Measurements from ENCODE around the gene CAMSAP1. TPM values are rescaled to one million over a fixed set of nuclear protein-coding genes. Genes with fewer than 3 reads are reported as not detected.

CAMSAP1 gene
- total and polyA plus RNA-seq, 2 donors (not counting 1 experiment from before 2014, with no cell fraction given), result 5.0 to 18.8 TPM

DNA sequence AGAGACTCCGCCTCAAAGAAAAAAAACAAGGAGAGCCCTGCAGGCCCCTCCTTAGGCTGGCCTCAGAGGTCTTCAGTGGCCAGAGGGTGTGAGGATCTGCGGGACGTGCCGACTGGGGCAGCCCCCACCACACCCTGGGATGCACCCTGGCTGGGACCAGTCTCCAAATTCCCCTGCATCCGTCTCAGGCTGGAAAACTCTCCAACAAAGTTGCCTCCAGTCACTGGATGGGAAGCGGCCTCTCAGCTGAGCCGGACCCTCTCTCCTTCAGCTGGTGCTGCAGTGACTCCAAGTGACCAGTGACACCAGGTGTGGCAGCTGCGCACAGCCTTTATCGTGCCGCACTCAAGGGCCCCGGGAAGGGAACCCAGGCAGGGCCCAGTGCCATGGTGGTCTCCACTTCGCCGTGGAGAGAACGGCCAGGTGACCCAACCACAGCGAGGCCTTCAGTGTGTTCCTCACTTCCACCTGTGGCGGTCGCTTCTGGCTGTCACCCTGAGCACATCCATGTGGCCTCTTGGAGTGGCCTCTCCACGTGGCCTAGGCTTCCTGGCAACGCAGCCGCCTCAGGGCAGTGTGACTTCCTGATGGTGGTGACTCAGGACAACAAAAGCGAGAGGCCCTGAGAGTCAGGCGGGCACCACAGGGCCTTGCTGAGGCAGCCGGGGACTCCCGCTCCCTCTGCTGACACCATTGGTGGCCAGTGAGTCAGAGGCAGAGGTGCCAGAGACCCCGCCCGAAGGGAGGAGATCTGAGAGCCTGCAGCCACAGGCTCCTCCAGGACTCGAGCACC is 19.3 kb upstream of the CAMSAP1 start:
- peak; percentile 62 to 88 for DNase-seq (ENCODE audit: low read depth in 2 of 2)
- no peaks in the 10 kb centered on the region for H4K20me1 ChIP-seq (ENCODE audit: control insufficient read depth, extremely low read depth, insufficient read depth, low read length)
- no peak overlapping the region for H3K4me3 ChIP-seq (replicated peaks in 1 of 4; ENCODE audit: control extremely low read depth in 1 of 4, insufficient read depth in 1 of 4, low read depth in 3 of 4, low read length in 4 of 4)
- peaks cover 3% of the 10 kb centered on the region for H3K36me3 ChIP-seq (ENCODE audit: control insufficient read depth, insufficient read depth, low read length)
- no peaks in the 10 kb centered on the region for H3K79me2 ChIP-seq (ENCODE audit: control insufficient read depth, insufficient read depth, low read length)
- TF ChIP-seq, protein P1, sequence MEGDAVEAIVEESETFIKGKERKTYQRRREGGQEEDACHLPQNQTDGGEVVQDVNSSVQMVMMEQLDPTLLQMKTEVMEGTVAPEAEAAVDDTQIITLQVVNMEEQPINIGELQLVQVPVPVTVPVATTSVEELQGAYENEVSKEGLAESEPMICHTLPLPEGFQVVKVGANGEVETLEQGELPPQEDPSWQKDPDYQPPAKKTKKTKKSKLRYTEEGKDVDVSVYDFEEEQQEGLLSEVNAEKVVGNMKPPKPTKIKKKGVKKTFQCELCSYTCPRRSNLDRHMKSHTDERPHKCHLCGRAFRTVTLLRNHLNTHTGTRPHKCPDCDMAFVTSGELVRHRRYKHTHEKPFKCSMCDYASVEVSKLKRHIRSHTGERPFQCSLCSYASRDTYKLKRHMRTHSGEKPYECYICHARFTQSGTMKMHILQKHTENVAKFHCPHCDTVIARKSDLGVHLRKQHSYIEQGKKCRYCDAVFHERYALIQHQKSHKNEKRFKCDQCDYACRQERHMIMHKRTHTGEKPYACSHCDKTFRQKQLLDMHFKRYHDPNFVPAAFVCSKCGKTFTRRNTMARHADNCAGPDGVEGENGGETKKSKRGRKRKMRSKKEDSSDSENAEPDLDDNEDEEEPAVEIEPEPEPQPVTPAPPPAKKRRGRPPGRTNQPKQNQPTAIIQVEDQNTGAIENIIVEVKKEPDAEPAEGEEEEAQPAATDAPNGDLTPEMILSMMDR (conservative IDR thresholded peaks at IDR 0.05 in 1 of 2, IDR thresholded peaks at IDR 0.05 in 1 of 2; ENCODE audit: low read depth in 1 of 2, low read length in 2 of 2), result no peak
- no peak for TF ChIP-seq EZH2 (IDR thresholded peaks at IDR 0.05; ENCODE audit: low read length, missing control alignments)
- no peak overlapping the region for H3K27ac ChIP-seq (ENCODE audit: insufficient read depth, low read length)
- no peak overlapping the region for H2AFZ ChIP-seq (ENCODE audit: low read length)
- no peaks in the 10 kb centered on the region for H3K27me3 ChIP-seq (ENCODE audit: control insufficient read depth, insufficient read depth, low read length)
- H3K4me2 ChIP-seq (ENCODE audit: extremely low read depth, insufficient read depth, low read length), result no peak overlapping the region
- H3K9ac ChIP-seq (ENCODE audit: insufficient read depth, low read length), result no peak overlapping the region
- no peaks in the 10 kb centered on the region for H3K9me3 ChIP-seq (ENCODE audit: control insufficient read depth, insufficient read depth, low read depth, low read length)
- no peaks in the 10 kb centered on the region for H3K4me1 ChIP-seq (ENCODE audit: control insufficient read depth, extremely low read depth, insufficient read depth, low read length)

DNA sequence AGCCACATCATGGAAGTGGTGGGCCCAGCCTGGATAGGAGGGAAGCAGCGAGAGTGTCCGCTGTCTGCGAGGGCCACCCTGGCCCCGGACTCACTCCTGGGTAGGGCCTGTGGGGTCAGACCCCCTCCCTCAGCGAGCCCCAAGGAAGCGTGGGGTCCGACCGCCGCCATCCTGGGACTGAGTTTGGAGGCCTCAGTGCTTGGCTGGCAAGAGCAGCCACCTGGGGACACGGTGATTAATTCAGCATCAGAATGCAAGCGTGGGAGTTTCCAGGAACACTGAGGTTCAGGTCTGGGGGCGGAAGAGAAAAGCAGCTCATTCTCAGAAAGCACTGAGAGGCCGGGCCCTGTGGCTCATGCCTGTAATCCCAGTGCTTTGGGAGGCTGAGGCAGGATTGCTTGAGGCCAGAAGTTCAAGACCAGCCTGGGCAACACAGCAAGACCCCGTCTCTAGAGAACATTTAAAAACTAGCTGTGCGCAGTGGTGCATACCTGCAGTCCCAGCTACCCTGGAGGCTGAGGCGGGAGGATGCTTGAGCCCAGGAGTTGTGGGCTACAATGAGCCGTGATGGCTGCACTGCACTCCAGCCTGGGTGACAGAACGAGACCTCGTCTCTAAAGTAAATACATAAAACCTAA is 18.3 kb upstream of the CAMSAP1 start:
- Histone ChIP-seq H4K20me1 (ENCODE audit: control insufficient read depth, extremely low read depth, insufficient read depth, low read length) (no peaks in the 10 kb centered on the region), H3K4me3 (replicated peaks in 1 of 4; ENCODE audit: control extremely low read depth in 1 of 4, insufficient read depth in 1 of 4, low read depth in 3 of 4, low read length in 4 of 4) (no peak overlapping the region), H3K9me3 (ENCODE audit: control insufficient read depth, insufficient read depth, low read depth, low read length) (no peaks in the 10 kb centered on the region), H2AFZ (ENCODE audit: low read length) (no peak overlapping the region), H3K27ac (ENCODE audit: insufficient read depth, low read length) (no peak overlapping the region), H3K9ac (ENCODE audit: insufficient read depth, low read length) (no peak overlapping the region), H3K79me2 (ENCODE audit: control insufficient read depth, insufficient read depth, low read length) (no peaks in the 10 kb centered on the region), H3K4me1 (ENCODE audit: control insufficient read depth, extremely low read depth, insufficient read depth, low read length) (no peaks in the 10 kb centered on the region), H3K36me3 (ENCODE audit: control insufficient read depth, insufficient read depth, low read length) (no peaks in the 10 kb centered on the region), H3K4me2 (ENCODE audit: extremely low read depth, insufficient read depth, low read length) (no peak overlapping the region), H3K27me3 (ENCODE audit: control insufficient read depth, insufficient read depth, low read length) (no peaks in the 10 kb centered on the region)
- DNase-seq (ENCODE audit: low read depth in 2 of 2), result peak in 1 of 2 donors; percentile 74
- TF ChIP-seq, protein P1 (conservative IDR thresholded peaks at IDR 0.05 in 1 of 2, IDR thresholded peaks at IDR 0.05 in 1 of 2; ENCODE audit: low read depth in 1 of 2, low read length in 2 of 2), result no peak
- TF ChIP-seq EZH2 (IDR thresholded peaks at IDR 0.05; ENCODE audit: low read length, missing control alignments), result no peak

DNA sequence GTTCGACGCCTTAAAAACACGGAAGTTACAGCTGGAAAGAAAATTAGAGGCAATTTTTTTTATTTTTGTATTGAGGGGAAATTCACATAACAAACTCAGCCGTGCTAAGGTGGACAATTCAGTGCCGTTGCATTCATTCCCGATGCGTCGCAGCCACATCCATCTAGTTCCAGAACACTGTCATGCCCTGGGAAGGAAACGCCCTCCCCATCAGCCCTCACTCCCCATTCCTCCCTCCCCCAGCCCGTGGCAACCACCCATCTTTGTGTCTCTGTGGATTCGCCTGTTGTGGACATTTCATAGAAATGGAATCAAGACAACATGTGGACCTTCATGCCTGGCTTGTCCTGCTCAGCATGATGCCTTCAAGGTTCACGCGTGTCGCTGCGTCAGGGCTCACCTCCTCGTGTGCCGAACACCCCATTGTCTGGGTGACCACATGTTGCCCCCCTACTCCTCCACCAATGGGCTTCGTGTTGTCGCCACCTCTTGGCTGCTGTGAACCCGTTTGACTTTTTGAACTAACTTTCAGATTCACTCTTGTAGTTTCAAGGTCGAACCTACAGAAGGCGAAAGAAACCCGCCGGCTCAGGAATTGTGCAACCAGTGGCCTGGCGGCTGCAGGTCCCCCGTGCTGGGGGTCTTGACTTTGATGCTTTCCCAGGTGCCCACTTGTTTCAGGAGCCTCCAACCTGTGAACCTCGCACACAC is 17.4 kb upstream of the CAMSAP1 start:
- no peak for DNase-seq (ENCODE audit: low read depth in 2 of 2)

More for the DNA sequence above, 17.4 kb upstream of the CAMSAP1 start:
- Histone ChIP-seq H3K4me3 (replicated peaks in 1 of 4; ENCODE audit: control extremely low read depth in 1 of 4, insufficient read depth in 1 of 4, low read depth in 3 of 4, low read length in 4 of 4) (no peak overlapping the region), H3K27ac (ENCODE audit: insufficient read depth, low read length) (no peak overlapping the region), H4K20me1 (ENCODE audit: control insufficient read depth, extremely low read depth, insufficient read depth, low read length) (no peaks in the 10 kb centered on the region), H3K79me2 (ENCODE audit: control insufficient read depth, insufficient read depth, low read length) (no peaks in the 10 kb centered on the region), H3K36me3 (ENCODE audit: control insufficient read depth, insufficient read depth, low read length) (no peaks in the 10 kb centered on the region), H3K4me2 (ENCODE audit: extremely low read depth, insufficient read depth, low read length) (no peak overlapping the region), H3K27me3 (ENCODE audit: control insufficient read depth, insufficient read depth, low read length) (no peaks in the 10 kb centered on the region), H3K9me3 (ENCODE audit: control insufficient read depth, insufficient read depth, low read depth, low read length) (no peaks in the 10 kb centered on the region), H3K4me1 (ENCODE audit: control insufficient read depth, extremely low read depth, insufficient read depth, low read length) (no peaks in the 10 kb centered on the region), H3K9ac (ENCODE audit: insufficient read depth, low read length) (no peak overlapping the region), H2AFZ (ENCODE audit: low read length) (no peak overlapping the region)
- TF ChIP-seq, protein P1 (conservative IDR thresholded peaks at IDR 0.05 in 1 of 2, IDR thresholded peaks at IDR 0.05 in 1 of 2; ENCODE audit: low read depth in 1 of 2, low read length in 2 of 2), result no peak
- no peak for TF ChIP-seq EZH2 (IDR thresholded peaks at IDR 0.05; ENCODE audit: low read length, missing control alignments)
